Umbilical cord (tissue), 2 donors: Measurements from ENCODE around the gene MAB21L1. TPM values are rescaled to one million over a fixed set of nuclear protein-coding genes. Genes with fewer than 3 reads are reported as not detected.

Experiments
- DNase-seq: peaks from one replicate; pipeline ENCODE4 v3.0.0-alpha.2; 2015; ENCODE audit warnings: low spot score
- total RNA-seq: library from RNA; depleted of rRNA; stranded (reverse); fragments of >200 nt; gene quantifications from one replicate; pipeline ENCODE4 v1.2.3, GENCODE V29; 2014; ENCODE audit warnings: low replicate concordance; ENCODE audit not compliant: insufficient read depth

The MAB21L1 gene
- total RNA-seq: 1.2 TPM

GRCh38 chr13:35475960-35476943 is at the start of gene MAB21L1:
TSS of gene MAB21L1 (minus strand) at chr13:35476689. CDS start at chr13:35476138, 551 bp downstream.
- DNase-seq: no peak

GRCh38 chr13:35524171-35524570 is 47.7 kb upstream of the MAB21L1 start:
- no peak for DNase-seq

GRCh38 chr13:35518337-35518946 is 42.0 kb upstream of the MAB21L1 start:
- no peak for DNase-seq

GRCh38 chr13:35514801-35515502 is 38.5 kb upstream of the MAB21L1 start:
- no peak for DNase-seq

GRCh38 chr13:35514061-35514477 is 37.6 kb upstream of the MAB21L1 start:
- DNase-seq: no peak

GRCh38 chr13:35512271-35512920 is 35.9 kb upstream of the MAB21L1 start:
- peak; percentile 70 for DNase-seq

- DNase-seq: no peak
Measured at GRCh38 chr13:35502456-35502855, 26.0 kb upstream of the MAB21L1 start.

GRCh38 chr13:35501661-35502235 is 25.3 kb upstream of the MAB21L1 start:
- no peak for DNase-seq

GRCh38 chr13:35500144-35500543 is 23.7 kb upstream of the MAB21L1 start:
- no peak for DNase-seq

GRCh38 chr13:35499676-35500075 is 23.2 kb upstream of the MAB21L1 start:
- no peak for DNase-seq

GRCh38 chr13:35499196-35499662 is 22.7 kb upstream of the MAB21L1 start:
- DNase-seq: no peak

- DNase-seq: no peak
Measured at GRCh38 chr13:35498231-35498630, 21.7 kb upstream of the MAB21L1 start.

- DNase-seq: no peak
Measured at GRCh38 chr13:35496761-35497386, 20.4 kb upstream of the MAB21L1 start.

- DNase-seq: no peak
Measured at GRCh38 chr13:35496006-35496405, 19.5 kb upstream of the MAB21L1 start.

GRCh38 chr13:35489050-35489449 is 12.6 kb upstream of the MAB21L1 start:
- no peak for DNase-seq

- no peak for DNase-seq
Measured at GRCh38 chr13:35485424-35485823, 8.9 kb upstream of the MAB21L1 start.

GRCh38 chr13:35484384-35484783 is 7.9 kb upstream of the MAB21L1 start:
- DNase-seq: no peak

- no peak for DNase-seq
Measured at GRCh38 chr13:35483761-35484160, 7.3 kb upstream of the MAB21L1 start.

- DNase-seq: no peak
Measured at GRCh38 chr13:35482527-35482926, 6.0 kb upstream of the MAB21L1 start.

- no peak for DNase-seq
Measured at GRCh38 chr13:35481777-35482176, 5.3 kb upstream of the MAB21L1 start.

- DNase-seq: no peak
Measured at GRCh38 chr13:35480346-35480745, 3.9 kb upstream of the MAB21L1 start.
